Measurements from ENCODE around the gene RALGAPA2.

RALGAPA2 gene

GRCh38 chr20:20406306-20406705, 306.1 kb downstream of the RALGAPA2 start:
- no peak overlapping the region for H3K4me2 ChIP-seq (ENCODE audit: low read depth, low read length, poor library complexity, severe bottlenecking)
- no peaks in the 10 kb centered on the region for H3K27me3 ChIP-seq (ENCODE audit: low read length)
- no peaks in the 10 kb centered on the region for H3F3A ChIP-seq (ENCODE audit: insufficient read depth)
- no peak overlapping the region for H3K4me3 ChIP-seq (ENCODE audit: insufficient read depth, low read length, poor library complexity, severe bottlenecking)
- no peak overlapping the region for H3K27ac ChIP-seq (ENCODE audit: low read depth, low read length)
- H3K9ac ChIP-seq (ENCODE audit: low read length), result no peak overlapping the region
- H4K20me1 ChIP-seq (ENCODE audit: low read depth, low read length), result no peaks in the 10 kb centered on the region
- no peaks in the 10 kb centered on the region for H3K79me2 ChIP-seq (ENCODE audit: insufficient read depth, low read length)
- no peaks in the 10 kb centered on the region for H3K9me2 ChIP-seq (replicated peaks; ENCODE audit: insufficient read depth, low read length)
- H3K36me3 ChIP-seq (ENCODE audit: low read length), result no peaks in the 10 kb centered on the region
- no peaks in the 10 kb centered on the region for H3K9me3 ChIP-seq (ENCODE audit: insufficient read depth, low read length)
- H2AFZ ChIP-seq (ENCODE audit: low read depth, low read length, severe bottlenecking), result no peak overlapping the region
- TF ChIP-seq CTCF (IDR thresholded peaks at IDR 0.05; ENCODE audit: insufficient read depth, low read length, poor library complexity, severe bottlenecking), result no peak
- TF ChIP-seq EZH2phosphoT487 (conservative IDR thresholded peaks at IDR 0.05; ENCODE audit: low read length), result no peak

- H2AFZ ChIP-seq (ENCODE audit: low read depth, low read length, severe bottlenecking), result no peak overlapping the region
These were observed 306.8 kb downstream of the RALGAPA2 start for GRCh38 chr20:20405623-20406022.

GRCh38 chr20:20404633-20405032, 307.8 kb downstream of the RALGAPA2 start:
- no peak overlapping the region for H3K4me2 ChIP-seq (ENCODE audit: low read depth, low read length, poor library complexity, severe bottlenecking)

More at GRCh38 chr20:20405623-20406022, 306.8 kb downstream of the RALGAPA2 start:
- Histone ChIP-seq H3K27me3 (ENCODE audit: low read length) (no peaks in the 10 kb centered on the region), H3K4me3 (ENCODE audit: insufficient read depth, low read length, poor library complexity, severe bottlenecking) (no peak overlapping the region), H3K27ac (ENCODE audit: low read depth, low read length) (no peak overlapping the region), H3K9ac (ENCODE audit: low read length) (no peak overlapping the region), H3K79me2 (ENCODE audit: insufficient read depth, low read length) (no peaks in the 10 kb centered on the region), H4K20me1 (ENCODE audit: low read depth, low read length) (no peaks in the 10 kb centered on the region), H3K36me3 (ENCODE audit: low read length) (no peaks in the 10 kb centered on the region), H3K9me2 (replicated peaks; ENCODE audit: insufficient read depth, low read length) (no peaks in the 10 kb centered on the region), H3K4me2 (ENCODE audit: low read depth, low read length, poor library complexity, severe bottlenecking) (no peak overlapping the region), H3K9me3 (ENCODE audit: insufficient read depth, low read length) (no peaks in the 10 kb centered on the region), H3F3A (ENCODE audit: insufficient read depth) (no peaks in the 10 kb centered on the region)
- no peak for TF ChIP-seq EZH2phosphoT487 (conservative IDR thresholded peaks at IDR 0.05; ENCODE audit: low read length)
- no peak for TF ChIP-seq CTCF (IDR thresholded peaks at IDR 0.05; ENCODE audit: insufficient read depth, low read length, poor library complexity, severe bottlenecking)

More at GRCh38 chr20:20404633-20405032, 307.8 kb downstream of the RALGAPA2 start:
- no peaks in the 10 kb centered on the region for H4K20me1 ChIP-seq (ENCODE audit: low read depth, low read length)
- no peak overlapping the region for H3K9ac ChIP-seq (ENCODE audit: low read length)
- H3K36me3 ChIP-seq (ENCODE audit: low read length), result no peaks in the 10 kb centered on the region
- no peak overlapping the region for H3K4me3 ChIP-seq (ENCODE audit: insufficient read depth, low read length, poor library complexity, severe bottlenecking)
- no peak overlapping the region for H2AFZ ChIP-seq (ENCODE audit: low read depth, low read length, severe bottlenecking)
- TF ChIP-seq EZH2phosphoT487 (conservative IDR thresholded peaks at IDR 0.05; ENCODE audit: low read length) (no peak), CTCF (IDR thresholded peaks at IDR 0.05; ENCODE audit: insufficient read depth, low read length, poor library complexity, severe bottlenecking) (no peak)
- H3K27me3 ChIP-seq (ENCODE audit: low read length), result no peaks in the 10 kb centered on the region
- no peaks in the 10 kb centered on the region for H3K9me3 ChIP-seq (ENCODE audit: insufficient read depth, low read length)
- H3F3A ChIP-seq (ENCODE audit: insufficient read depth), result no peaks in the 10 kb centered on the region
- H3K27ac ChIP-seq (ENCODE audit: low read depth, low read length), result no peak overlapping the region
- no peaks in the 10 kb centered on the region for H3K79me2 ChIP-seq (ENCODE audit: insufficient read depth, low read length)
- no peaks in the 10 kb centered on the region for H3K9me2 ChIP-seq (replicated peaks; ENCODE audit: insufficient read depth, low read length)
